GM20000 (cell line): ENCODE data around the gene NKX6-2.
"Not testable (repeated sequence)": the region's sequence is repeated elsewhere in the genome, so short reads cannot be mapped to it uniquely, and the experiment has no call there.

Experiments used
- DNase-seq: peaks from one replicate; pipeline ENCODE4 v3.0.0; 2012; ENCODE audit warnings: low spot score
- CTCF ChIP-seq: IDR thresholded peaks from 2 replicates; pipeline ENCODE4 v1.5.1; 2012; ENCODE audit warnings: mild to moderate bottlenecking, control low read depth; ENCODE audit errors: extremely low read depth, missing control alignments

Gene NKX6-2

GRCh38 chr10:132792796-132793195, 6.8 kb upstream of the NKX6-2 start:
- no peak for TF ChIP-seq CTCF
- no peak for DNase-seq

GRCh38 chr10:132792099-132792498, 6.2 kb upstream of the NKX6-2 start:
- not testable (repeated sequence) for DNase-seq

GRCh38 chr10:132790934-132791829, 5.2 kb upstream of the NKX6-2 start:
- no peak for TF ChIP-seq CTCF
- no peak for DNase-seq

GRCh38 chr10:132790470-132790869, 4.5 kb upstream of the NKX6-2 start:
- TF ChIP-seq CTCF: no peak
- DNase-seq: no peak

GRCh38 chr10:132789659-132790148, 3.8 kb upstream of the NKX6-2 start:
- TF ChIP-seq CTCF: no peak
- no peak for DNase-seq

- no peak for DNase-seq
- TF ChIP-seq CTCF: no peak
Observed at GRCh38 chr10:132788831-132789219, 2.9 kb upstream of the NKX6-2 start.

GRCh38 chr10:132788180-132788830, 2.4 kb upstream of the NKX6-2 start:
- no peak for TF ChIP-seq CTCF

More at GRCh38 chr10:132788180-132788830, 2.4 kb upstream of the NKX6-2 start:
- DNase-seq: peak; percentile 78
